HepG2 (cell line): ENCODE measurements around the gene ALCAM. TPM values are rescaled to one million over a fixed set of nuclear protein-coding genes. Genes with fewer than 3 reads are reported as not detected.

ENCODE experiments used
- GTF2F1 ChIP-seq: fragments of 150-350 bp; IDR thresholded peaks from 2 replicates; pipeline ENCODE4 v1.6.1; 2014; ENCODE audit warnings: low read length
- KLF15 ChIP-seq: sonication (generic); formaldehyde crosslinking; IDR thresholded peaks from 2 replicates; pipeline ENCODE4 v1.8.1; 2023; ENCODE audit warnings: borderline replicate concordance, mild to moderate bottlenecking, inconsistent platforms, missing genetic modification reagents, mixed read lengths
- MTA3 ChIP-seq: sonication (generic); formaldehyde crosslinking; IDR thresholded peaks from 2 replicates; pipeline ENCODE4 v1.4.0; 2020; ENCODE audit warnings: missing genetic modification reagents
- REL ChIP-seq: sonication (generic); formaldehyde crosslinking; conservative IDR thresholded peaks from 2 replicates; pipeline ENCODE4 v1.8.0; 2022; ENCODE audit warnings: mild to moderate bottlenecking, missing genetic modification reagents, moderate library complexity
- SIN3A ChIP-seq: IDR thresholded peaks from 2 replicates; pipeline ENCODE4 v1.6.1; 2011; ENCODE audit warnings: low read depth, mild to moderate bottlenecking, control low read depth, low read length, borderline replicate concordance
- SOX6 ChIP-seq, 2 experiments: fragments of 450-650 bp in 1 of 2; sonication (generic) in 1 of 2; formaldehyde crosslinking in 1 of 2; IDR thresholded peaks; 2 replicates each; pipeline versions ENCODE4 v1.4.0 to v1.6.1; 2017 to 2020; ENCODE audit warnings: antibody characterized with exemption in 1 of 2, mild to moderate bottlenecking in 1 of 2, missing genetic modification reagents in 1 of 2
- ZNF354B ChIP-seq: sonication (generic); formaldehyde crosslinking; IDR thresholded peaks from 2 replicates; pipeline ENCODE4 v1.8.0; 2022; ENCODE audit warnings: mild to moderate bottlenecking, missing genetic modification reagents
- ZNF891 ChIP-seq: sonication (generic); formaldehyde crosslinking; IDR thresholded peaks from 2 replicates; pipeline ENCODE4 v1.5.0; 2020; ENCODE audit warnings: mild to moderate bottlenecking, missing genetic modification reagents
- polyA plus RNA-seq, 8 experiments: library from polyadenylated mRNA; depleted of rRNA in 3 of 8; stranded (reverse) in 7 of 8; unstranded in 1 of 8; fragments of >200 nt; fragmentation: Illumina TruSeq in 4 of 8; extraction: Trizol in 4 of 8; gene quantifications; 2 replicates each; pipeline versions ENCODE4 v1.2.1 to v1.2.3, GENCODE V29; 2011 to 2016; ENCODE audit warnings: low read depth in 4 of 8, missing spikeins in 1 of 8, mixed read lengths in 1 of 8; ENCODE audit not compliant: insufficient read depth in 1 of 8
- total RNA-seq, 5 experiments: library from RNA; depleted of rRNA; stranded (reverse); fragments of >200 nt; fragmentation: Illumina TruSeq; extraction: Trizol; gene quantifications; 2 replicates each; pipeline ENCODE4 v1.2.3, GENCODE V29; 2016; ENCODE audit warnings: low read depth in 1 of 5
- TF ChIP-seq, protein P1 (sequence below): sonication (generic); formaldehyde crosslinking; IDR thresholded peaks from 2 replicates; pipeline ENCODE4 v1.4.0; 2020; ENCODE audit warnings: mild to moderate bottlenecking, low read depth, missing genetic modification reagents
- TF ChIP-seq, protein P2 (sequence below): sonication (generic); formaldehyde crosslinking; IDR thresholded peaks from 2 replicates; pipeline ENCODE4 v1.8.0; 2022; ENCODE audit warnings: mild to moderate bottlenecking, missing genetic modification reagents
- TF ChIP-seq, protein P3 (sequence below): sonication (generic); formaldehyde crosslinking; IDR thresholded peaks from 2 replicates; pipeline ENCODE4 v1.8.1; 2023; ENCODE audit warnings: missing genetic modification reagents, mild to moderate bottlenecking, borderline replicate concordance
- TF ChIP-seq, protein P4 (sequence below): sonication (generic); formaldehyde crosslinking; IDR thresholded peaks from 2 replicates; pipeline ENCODE4 v1.5.0; 2020; ENCODE audit warnings: mild to moderate bottlenecking, missing genetic modification reagents
- TF ChIP-seq, protein P5 (sequence below): sonication (generic); formaldehyde crosslinking; IDR thresholded peaks from 2 replicates; pipeline ENCODE4 v1.5.0; 2020; ENCODE audit warnings: missing genetic modification reagents, mild to moderate bottlenecking, borderline replicate concordance

The ALCAM gene
- total and polyA plus RNA-seq, 2 of the 13 experiments (the other 11 are each of a cell fraction or from before 2014, with no cell fraction given) = 26.0 to 33.1 TPM

DNA sequence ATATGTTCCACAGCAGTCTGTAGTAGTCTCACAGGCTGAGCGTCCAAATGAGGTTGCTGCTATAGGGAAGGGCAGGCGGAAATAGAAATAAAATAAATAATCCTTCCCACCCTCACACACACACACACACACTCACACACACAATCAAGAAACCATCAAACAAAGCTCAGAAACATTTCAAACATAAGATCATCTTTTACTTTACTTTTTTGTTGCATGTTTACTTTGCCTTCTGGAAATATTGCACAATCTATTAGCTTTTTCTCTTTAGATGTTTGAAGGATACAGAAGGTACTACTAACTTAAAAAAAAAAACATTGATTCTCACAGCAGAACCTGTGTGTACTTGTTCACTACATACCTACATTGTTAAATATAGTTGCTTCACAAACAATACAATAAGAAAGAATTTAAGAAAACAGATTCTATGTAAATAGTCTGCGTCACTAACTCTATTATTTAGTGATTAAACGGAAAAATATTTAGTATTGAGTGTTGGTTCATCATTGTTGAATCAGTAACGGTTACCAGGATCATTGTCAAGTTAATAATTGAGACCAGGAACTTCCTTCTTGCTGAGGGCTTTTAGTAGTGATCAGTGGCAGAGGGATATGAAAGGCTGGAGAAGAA is 20.5 kb downstream of the ALCAM start (continued):
- TF ChIP-seq, protein P1, sequence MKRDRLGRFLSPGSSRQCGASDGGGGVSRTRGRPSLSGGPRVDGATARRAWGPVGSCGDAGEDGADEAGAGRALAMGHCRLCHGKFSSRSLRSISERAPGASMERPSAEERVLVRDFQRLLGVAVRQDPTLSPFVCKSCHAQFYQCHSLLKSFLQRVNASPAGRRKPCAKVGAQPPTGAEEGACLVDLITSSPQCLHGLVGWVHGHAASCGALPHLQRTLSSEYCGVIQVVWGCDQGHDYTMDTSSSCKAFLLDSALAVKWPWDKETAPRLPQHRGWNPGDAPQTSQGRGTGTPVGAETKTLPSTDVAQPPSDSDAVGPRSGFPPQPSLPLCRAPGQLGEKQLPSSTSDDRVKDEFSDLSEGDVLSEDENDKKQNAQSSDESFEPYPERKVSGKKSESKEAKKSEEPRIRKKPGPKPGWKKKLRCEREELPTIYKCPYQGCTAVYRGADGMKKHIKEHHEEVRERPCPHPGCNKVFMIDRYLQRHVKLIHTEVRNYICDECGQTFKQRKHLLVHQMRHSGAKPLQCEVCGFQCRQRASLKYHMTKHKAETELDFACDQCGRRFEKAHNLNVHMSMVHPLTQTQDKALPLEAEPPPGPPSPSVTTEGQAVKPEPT (CRISPR knock-in tag) = no peak
- TF ChIP-seq, protein P2, sequence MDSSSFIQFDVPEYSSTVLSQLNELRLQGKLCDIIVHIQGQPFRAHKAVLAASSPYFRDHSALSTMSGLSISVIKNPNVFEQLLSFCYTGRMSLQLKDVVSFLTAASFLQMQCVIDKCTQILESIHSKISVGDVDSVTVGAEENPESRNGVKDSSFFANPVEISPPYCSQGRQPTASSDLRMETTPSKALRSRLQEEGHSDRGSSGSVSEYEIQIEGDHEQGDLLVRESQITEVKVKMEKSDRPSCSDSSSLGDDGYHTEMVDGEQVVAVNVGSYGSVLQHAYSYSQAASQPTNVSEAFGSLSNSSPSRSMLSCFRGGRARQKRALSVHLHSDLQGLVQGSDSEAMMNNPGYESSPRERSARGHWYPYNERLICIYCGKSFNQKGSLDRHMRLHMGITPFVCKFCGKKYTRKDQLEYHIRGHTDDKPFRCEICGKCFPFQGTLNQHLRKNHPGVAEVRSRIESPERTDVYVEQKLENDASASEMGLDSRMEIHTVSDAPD (CRISPR knock-in tag) = peak; percentile 64; the same call in 1 of the 2 replicates
- TF ChIP-seq SOX6 (IDR thresholded peaks at IDR 0.05) (peak; percentile 96), SOX6 (CRISPR knock-in tag; IDR thresholded peaks at IDR 0.05) (peak; percentile 100), SIN3A (no peak), KLF15 (CRISPR knock-in tag) (no peak), MTA3 (no peak), GTF2F1 (no peak), REL (no peak), ZNF354B (no peak), ZNF891 (CRISPR knock-in tag) (no peak)
- TF ChIP-seq, protein P3, sequence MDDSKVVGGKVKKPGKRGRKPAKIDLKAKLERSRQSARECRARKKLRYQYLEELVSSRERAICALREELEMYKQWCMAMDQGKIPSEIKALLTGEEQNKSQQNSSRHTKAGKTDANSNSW (CRISPR knock-in tag) = no peak
- TF ChIP-seq, protein P4, sequence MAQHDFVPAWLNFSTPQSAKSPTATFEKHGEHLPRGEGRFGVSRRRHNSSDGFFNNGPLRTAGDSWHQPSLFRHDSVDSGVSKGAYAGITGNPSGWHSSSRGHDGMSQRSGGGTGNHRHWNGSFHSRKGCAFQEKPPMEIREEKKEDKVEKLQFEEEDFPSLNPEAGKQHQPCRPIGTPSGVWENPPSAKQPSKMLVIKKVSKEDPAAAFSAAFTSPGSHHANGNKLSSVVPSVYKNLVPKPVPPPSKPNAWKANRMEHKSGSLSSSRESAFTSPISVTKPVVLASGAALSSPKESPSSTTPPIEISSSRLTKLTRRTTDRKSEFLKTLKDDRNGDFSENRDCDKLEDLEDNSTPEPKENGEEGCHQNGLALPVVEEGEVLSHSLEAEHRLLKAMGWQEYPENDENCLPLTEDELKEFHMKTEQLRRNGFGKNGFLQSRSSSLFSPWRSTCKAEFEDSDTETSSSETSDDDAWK (CRISPR knock-in tag) = no peak
- TF ChIP-seq, protein P5, sequence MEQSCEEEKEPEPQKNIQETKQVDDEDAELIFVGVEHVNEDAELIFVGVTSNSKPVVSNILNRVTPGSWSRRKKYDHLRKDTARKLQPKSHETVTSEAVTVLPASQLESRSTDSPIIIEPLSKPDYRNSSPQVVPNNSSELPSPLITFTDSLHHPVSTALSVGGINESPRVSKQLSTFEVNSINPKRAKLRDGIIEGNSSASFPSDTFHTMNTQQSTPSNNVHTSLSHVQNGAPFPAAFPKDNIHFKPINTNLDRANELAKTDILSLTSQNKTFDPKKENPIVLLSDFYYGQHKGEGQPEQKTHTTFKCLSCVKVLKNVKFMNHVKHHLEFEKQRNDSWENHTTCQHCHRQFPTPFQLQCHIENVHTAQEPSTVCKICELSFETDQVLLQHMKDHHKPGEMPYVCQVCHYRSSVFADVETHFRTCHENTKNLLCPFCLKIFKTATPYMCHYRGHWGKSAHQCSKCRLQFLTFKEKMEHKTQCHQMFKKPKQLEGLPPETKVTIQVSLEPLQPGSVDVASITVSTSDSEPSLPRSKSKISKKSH (CRISPR knock-in tag) = no peak
